T-helper 2 cell treated with Interferon-gamma antibody and Interleukin-4, amounts not matched to agents 100 ng/mL and 5 ng/mL, for 36 hours (primary cell): ENCODE measurements around the gene SNX25. TPM values are rescaled to one million over a fixed set of nuclear protein-coding genes. Genes with fewer than 3 reads are reported as not detected.
"Not testable (repeated sequence)": the region's sequence is repeated elsewhere in the genome, so short reads cannot be mapped to it uniquely, and the experiment has no call there.

Source experiments
- intact Hi-C: fragments of 100-400 bp; cut with micrococcal nuclease; formaldehyde crosslinking; loops from one replicate; pipeline ENCODE4 v1.15.1; 2023
- total RNA-seq: library from RNA; stranded (reverse); gene quantifications from 2 replicates; pipeline ENCODE4 v1.2.3, GENCODE V29; 2022

SNX25 gene
- total RNA-seq, 1 donor from 2014 or later, result 13.3 TPM

DNA sequence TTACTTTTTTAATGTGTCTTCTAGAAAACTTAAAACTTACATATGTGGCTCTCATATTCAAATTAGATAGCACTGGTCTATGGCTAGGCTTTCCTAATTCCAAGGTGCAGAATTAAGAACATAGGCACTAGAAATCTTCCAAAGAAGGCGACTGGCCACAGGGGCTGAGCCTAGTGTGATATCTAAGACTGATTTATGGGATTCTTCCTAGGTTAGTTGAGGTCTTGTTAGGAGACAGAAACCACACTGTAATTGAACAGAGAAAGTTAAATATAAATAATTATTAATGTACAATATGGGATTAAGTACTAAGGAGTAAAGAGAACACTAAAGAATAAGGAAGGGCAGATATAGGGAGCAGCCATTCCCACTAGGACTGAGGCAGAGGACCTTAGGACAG, 48.3 kb downstream of the SNX25 start:
- intact Hi-C loops, result no loop called here

DNA sequence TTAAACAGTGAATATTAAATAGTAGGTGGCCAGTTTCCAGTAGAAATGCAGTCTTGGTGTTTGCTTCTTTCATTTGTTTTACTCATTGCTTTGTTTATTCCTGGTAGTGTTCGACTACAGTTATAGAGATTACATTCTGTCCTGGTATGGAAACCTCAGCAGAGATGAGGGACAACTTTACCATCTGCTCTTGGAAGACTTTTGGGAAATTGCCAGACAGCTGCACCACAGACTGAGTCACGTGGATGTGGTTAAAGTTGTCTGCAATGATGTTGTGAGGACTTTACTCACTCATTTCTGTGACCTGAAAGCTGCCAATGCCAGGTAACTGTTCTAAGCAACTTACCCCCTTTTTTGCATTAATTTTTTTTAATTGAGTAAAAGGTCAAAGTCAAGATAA, 49.3 kb downstream of the SNX25 start:
- intact Hi-C loops, result not testable (repeated sequence)

DNA sequence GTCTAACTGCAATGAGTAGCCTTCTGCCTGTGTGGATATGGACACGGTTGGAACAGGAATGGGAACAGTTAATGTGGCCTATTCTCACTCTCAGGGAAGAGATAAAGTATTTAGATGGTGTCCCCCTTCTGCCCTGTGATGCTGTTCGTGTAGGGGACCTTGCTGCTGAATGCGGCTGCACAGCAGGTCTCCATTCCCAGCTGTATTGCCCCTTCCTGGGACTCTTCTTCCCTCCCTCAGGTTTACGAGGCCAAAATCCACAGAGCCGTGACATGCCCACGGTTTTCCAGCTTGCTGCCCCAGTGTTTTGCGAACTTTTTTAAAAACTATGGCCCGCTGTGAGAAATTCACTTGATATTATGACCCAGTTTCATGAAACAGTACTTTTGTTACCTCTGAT, 50.3 kb downstream of the SNX25 start:
- intact Hi-C loops, result no loop called here

DNA sequence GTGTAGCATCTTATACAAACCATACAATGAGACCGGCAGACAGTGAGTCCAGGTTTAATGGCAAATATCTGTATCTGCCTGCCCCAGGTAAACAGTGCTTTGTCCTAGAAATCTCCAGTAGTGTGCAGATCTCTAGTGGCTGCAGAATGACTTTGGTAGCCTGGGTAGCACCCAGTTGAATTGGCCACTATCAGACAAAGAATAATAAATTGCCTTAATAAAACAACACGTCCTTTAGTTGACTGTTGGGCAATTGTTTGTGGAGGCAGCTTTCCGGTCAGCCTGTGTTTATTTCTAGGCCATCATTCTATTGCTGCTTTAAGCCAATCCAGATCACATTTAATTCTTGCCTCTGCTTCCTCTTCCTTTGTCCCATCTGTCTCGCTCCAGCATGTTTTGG, 52.5 kb downstream of the SNX25 start:
- intact Hi-C loops, result no loop called here

DNA sequence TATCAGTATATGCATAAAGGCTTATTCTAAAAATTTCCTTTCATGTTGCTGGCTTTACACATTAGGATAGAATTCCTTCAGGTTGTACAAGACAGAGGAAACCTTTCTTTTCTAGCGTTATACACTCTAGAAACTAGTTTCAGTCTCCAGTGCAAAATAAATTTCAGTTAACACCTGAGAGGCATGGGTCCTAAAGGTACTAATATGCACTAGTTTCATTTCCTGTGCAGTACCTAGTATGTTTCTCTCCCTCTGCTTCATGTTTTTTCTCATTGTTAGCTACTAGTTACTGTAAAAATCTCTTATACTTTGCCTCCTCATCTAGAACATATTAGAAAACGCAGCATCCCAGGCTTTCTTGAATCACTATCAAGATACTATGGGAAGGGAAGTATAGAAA, 54.0 kb downstream of the SNX25 start:
- intact Hi-C loops, result no loop called here

DNA sequence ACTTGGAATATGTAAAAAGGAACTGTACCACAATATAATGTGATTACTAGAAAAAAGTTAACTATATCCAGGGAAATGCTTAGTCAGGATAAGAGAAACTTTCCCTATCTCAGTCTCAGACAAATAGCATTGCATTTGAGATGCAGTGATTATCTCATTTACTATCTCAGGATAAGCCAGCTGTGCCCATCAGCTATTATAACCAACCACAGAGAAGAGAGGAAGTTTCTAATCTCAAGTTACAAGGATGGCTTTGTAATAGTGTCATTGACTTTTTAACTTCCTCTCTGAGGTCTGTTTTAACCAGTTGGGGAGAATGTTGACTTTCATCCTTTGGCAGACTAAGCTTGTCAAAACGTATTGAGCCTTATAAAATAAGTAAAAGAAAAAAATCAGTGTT, 56.5 kb downstream of the SNX25 start:
- intact Hi-C loops, result no loop called here

DNA sequence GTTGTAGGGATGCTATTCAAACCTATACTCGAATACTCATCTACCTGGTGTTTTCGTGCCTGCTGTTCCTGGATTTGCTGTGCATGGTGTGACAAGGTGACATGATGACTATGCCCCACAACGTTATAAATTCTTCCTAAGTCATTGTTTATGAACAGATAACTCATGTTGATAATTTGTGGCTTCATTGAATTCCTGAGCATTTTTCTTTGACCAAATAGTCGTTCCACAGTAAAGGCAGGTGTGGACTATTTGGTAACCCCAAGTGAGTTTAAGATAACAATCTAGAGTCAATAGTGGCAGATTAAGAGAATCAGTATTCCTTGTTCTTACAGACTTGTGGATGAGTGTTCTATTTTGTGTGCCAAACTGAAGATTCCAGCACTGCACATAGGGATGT, 59.9 kb downstream of the SNX25 start:
- intact Hi-C loops, result no loop called here

DNA sequence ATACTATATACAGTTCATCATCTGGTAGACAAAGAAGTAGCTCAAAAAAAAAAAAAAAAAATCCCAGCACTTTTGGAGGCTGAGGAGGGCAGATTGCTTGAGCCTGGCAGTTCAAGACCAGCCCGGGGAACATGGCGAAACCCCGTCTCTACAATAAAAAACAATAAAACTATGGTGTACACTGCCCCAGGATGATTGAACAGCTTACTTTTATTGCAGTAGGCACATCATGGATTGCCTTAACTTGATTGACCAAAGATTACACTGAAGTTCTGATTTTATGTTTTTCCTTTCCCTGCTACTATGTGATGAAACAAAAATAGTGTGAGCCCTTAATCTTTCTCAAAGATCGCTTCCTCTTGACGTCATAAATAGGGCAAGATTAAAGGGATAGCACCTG, 60.6 kb downstream of the SNX25 start:
- intact Hi-C loops, result no loop called here

DNA sequence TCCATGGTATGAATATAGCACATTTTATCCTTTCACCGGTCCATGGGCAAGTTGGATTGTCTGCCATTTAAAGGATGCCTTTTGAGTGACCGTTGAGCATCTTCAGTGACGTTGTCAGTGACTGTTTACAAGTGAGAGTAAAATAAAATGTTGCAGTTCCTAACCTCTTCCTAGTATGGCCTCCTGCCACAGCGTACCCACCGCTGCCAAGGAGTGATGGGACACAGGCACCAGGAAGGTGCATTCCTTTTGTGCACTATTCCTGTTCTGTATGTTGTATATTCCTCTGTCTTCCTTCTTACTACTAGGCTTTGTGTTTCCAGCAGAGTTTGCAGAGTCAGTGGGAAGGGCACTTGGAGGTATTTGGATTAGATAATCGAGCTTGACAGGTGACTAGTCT, 61.5 kb downstream of the SNX25 start:
- intact Hi-C loops, result no loop called here

DNA sequence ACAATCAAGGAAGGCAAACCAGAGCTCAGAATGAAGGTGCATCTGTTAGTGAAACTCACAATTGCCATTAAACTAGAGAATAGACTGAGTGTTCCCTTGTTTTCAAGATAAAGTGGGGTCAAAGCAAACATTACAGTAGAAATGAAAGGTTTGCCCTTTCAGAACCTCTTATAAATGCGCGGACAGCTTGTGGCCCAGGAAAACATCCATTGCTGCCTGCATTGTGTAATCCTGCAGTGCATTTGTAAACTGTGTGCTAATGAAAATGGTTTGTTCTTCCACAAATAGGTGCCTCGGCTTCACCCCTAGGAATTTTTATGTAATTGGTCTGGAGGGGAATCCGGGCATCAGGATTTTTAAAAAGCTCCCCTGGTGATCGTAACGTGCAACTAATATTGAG, 62.8 kb downstream of the SNX25 start:
- intact Hi-C loops, result no loop called here

DNA sequence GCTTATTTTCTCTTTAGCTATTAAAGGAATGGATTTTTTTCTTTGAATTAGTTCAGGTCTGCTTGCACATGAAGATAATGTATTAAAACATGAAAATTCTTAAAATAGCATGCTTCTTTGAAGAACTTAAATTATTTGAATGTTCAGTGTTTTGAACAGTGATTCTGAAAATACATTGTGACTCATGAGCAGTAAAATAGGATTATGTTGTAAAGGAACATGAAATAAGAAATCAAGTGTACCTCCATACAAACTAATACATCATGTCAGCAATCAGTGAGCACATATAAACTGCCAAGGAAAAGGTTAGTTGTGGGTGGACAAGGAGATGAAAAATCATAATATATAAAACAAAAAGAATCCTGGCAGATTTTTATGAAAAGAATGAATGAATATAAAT, 66.1 kb downstream of the SNX25 start:
- intact Hi-C loops, result no loop called here

DNA sequence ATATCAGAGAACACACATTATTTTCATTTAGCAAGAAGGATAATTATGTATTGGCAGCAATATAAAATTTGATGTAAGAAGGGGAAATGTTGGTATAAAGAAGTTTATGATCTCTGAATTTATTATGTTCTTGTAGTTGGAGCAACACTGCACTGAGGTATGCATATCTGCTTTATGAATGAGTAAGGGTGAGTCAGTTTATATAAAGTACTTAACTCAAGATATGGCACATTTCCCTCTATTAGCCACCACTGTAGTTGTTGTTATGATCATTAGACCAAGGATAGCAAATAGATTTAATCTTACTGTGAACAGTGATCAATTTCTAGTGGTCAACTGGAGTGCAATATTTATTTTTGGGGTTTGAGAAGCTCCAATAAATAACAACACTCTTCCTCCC, 66.6 kb downstream of the SNX25 start:
- intact Hi-C loops, result no loop called here

DNA sequence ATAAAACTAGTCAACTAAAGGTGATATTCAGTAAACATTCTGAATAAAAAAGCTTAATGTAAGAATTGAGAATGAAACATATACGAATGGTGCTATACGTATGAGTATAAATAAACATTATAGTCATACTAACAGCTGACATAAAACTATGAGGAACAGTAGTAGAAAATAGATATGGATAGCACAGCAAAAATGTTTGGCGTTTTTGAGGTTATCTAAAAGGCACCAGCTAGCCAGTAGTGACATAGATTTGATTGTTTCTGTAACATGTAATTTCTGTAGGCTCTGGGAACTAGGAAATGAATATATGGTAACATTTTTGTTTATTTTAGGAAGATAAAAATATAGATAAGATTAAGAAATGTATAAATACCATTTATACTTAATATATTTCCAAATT, 69.3 kb downstream of the SNX25 start:
- intact Hi-C loops, result no loop called here

DNA sequence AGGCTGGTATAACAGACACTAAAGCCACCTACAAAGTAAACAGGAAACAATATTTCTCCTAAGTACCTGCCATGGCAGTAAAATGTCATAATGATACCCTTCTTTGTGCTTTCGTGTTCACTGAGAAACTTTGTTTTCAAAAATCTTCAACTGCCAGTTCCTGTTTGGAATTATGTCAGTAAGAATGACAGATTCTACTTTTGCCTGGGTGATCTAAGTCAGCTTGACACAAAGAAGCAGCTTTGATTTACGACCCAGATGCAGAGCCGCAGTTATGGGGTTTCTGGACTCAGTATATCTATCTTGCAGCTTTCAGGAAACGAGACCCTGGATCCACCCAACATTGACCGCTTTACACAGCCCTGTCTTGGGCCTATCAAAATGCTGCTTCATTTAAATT, 71.2 kb downstream of the SNX25 start:
- intact Hi-C loops, result no loop called here

DNA sequence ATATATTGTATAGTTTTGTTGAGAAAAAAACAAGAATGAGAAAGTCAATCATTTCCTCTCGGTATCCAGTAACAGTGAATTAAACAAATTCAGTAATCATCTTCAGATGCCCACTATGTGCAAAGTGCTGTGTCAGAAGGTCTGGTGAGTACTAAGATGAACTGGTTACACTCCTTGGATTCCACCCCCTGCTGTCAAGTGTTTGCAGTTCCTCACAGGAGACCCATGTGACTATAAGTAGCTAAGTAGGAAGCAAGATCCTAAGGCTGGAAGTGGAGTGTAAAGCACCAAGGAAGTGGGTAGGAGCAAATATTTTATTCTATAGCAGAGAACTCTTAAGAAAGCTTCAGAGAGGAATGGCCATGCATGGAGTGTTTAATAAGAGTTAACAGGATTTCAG, 73.6 kb downstream of the SNX25 start:
- intact Hi-C loops, result no loop called here

DNA sequence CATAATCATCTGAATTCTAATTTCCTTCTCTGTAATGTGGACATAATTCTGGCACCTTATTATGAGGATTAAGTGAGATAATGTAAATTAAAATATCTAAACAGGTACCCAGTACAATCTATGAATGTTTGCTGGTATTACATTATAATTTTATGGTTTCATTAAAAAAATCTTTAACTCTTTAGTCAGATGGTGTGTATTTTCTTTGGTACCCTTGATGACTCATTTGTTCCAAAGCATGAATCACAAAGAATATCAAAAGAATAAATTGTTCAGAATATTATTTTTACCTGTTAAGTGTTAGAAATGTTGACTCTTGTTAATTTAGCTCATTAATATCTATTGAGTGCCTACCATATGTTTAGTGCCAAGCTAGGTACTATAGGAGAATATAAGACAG, 74.3 kb downstream of the SNX25 start:
- intact Hi-C loops, result no loop called here

DNA sequence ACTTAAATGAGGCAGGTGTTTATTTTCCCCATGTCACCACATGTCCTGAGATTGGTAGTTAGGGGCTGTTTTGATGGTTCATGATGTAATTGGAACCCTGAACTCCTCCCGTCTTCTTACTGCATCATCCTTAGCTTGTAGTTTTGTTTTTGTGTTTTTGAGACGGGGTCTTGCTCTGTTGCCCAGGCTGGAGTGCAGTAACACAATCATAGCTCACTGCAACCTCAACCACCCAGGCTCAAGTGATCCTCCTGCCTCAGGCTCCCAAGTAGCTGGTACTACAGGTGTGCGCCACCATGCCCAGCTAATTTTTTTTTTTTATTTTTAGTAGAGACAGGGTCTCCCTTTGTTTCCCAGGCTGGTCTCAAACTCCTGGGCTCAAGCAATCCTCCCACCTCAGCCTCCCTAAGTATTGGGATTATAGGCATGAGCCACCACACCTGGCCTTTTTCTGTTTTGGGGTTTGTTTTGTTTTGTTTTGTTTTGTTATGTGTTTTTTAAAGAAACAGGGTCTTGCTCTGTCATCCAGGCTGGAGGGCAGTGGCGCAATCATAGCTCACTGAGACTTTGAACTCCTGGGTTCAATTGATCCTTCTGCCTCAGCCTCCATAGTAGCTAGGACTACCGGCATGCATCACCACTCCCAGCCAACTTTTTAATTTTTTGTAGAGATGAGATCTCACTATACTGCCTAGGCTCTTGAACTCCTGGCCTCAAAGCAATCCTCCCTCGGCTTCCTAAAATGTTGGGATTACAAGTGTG, 76.4 kb downstream of the SNX25 start:
- intact Hi-C loops, result no loop called here

DNA sequence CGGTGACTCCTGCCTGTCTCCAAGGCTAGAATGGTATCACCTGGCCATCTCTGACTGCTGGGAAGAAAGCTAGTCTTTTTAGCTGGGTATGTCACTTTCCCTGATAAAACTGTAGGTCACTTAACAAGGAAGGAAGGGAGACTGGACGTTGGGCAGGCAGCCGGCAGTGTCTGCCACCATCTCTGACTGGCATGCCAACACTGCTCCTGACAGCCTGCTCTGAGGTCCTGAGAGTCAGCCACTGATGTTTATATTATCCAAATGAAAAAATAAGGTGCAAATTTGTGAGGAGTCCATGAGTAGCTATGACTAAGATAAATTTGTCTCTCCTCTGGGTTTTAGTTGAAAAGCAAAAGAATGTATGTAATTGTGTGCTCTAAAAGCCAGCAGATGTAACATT, 77.2 kb downstream of the SNX25 start:
- intact Hi-C loops, result no loop called here

DNA sequence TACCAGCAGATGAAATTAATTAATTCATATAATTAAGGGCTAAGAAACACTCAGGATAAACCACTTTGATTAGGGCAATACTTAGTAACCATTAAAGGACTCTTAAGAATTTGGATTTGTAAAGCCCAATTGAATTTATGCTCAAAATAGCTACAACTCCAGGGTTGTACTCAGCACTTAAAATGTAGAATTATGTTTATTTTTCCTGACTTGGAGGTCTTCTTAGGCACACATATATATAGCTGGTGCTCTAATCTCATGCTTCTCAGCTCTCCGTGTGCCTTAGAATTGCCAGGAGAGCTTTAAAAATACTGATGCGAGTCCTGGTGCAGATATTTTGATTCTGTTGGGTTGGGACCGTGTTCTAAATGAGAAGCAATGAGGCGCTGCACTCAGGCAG, 77.6 kb downstream of the SNX25 start:
- intact Hi-C loops, result no loop called here

DNA sequence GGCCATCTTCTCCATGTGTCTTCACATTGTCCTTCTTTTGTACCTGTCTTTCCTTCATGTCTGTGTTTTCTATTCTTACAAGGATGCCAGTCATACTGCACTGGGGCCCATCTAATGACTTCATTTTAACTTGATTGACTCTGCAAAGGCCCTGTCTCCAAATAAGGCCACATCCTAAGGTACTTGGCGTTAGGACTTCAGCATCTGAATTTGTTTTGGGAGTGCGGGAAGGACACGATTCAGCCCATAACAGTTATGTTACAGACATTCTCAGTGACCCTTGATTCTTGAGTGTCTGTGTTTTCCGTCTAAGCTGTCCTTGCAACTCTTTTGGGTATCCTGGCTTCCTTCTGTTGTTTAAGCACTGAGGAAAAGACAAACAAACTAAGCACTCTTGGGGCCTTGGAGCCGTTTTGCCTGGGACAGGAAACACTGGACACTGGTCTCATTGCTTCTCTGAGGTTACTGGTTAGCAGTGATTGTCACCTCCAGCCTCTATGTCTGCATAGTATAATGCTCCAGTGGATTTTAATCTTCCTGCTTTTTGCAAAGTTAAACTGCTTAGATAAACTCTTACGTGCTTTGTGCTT, 80.7 kb downstream of the SNX25 start:
- intact Hi-C loops, result no loop called here

DNA sequence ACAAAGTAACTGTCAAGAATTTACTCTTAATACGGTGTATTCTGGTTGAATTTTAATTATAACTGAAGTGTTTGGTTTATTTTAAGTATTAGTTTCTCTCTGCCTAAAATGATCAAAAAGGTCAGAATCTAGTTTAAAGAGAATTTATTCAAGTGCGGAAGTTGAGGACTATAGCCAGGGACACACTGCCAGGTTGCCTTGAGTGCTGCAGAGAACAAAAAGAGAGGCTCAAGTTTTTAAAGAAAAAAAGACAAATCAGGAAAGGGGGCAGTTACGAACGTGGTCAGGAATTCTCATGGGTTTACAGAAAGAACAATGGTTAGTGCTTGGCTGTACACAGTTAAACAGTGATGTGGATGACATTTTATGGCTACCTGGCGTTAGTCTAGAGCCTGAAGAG, 81.3 kb downstream of the SNX25 start:
- intact Hi-C loops, result no loop called here

DNA sequence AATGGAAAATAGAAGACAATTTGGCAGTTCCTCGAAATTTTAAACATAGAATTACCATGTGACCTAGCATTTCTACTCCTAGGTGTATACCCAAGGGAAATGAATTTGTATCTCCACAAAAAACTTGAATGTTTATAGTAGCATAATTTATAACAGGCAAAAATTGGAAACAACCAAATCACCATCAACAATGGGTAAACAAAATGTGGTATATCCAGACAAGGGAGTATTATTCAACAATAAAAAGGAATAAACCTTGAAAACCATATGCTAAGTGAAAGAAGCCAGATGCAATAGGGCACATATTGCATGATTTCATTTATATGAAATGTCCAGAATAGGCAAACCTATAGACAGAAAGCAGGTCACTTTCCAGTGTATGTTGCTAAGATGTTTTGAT, 83.8 kb downstream of the SNX25 start:
- intact Hi-C loops, result no loop called here

DNA sequence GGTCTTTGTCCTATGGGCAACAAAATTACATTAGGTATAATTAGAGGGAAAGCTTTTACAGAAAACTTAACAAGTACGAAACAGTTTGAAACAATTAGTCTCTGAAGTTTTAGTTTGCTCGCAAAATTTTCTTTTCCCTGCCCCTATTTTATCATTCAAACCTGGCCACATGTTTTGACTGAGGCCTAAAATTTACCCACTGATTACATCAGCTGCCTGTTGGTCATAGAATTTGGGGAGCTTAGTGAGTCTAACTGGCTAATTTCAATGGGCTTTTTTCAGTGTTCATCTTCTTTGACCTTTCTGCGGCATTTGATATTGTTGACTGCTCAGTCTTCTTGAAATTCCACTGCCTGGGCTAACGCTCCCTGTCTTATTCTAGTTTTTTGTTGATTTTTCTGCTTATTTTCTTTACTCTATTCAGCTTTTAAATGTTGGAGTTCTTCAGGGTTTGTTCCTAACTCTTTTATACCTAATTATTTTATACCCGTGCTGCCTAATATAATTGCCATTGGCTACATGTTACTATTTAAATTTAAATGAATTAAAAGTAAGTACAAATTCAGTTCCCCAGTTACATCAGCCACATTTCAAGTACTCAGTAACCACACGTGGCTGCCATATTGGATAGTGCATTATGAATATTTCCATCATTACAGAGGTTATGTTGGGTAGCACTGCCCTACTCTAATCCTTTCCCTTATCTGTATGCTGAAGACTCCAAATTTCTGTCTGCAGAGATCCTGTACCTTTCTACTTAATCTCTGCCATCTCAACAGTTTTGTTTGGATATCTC, 87.5 kb downstream of the SNX25 start:
- intact Hi-C loops, result no loop called here
